ENCODE measurements around the gene POLR1B. TPM values are rescaled to one million over a fixed set of nuclear protein-coding genes. Genes with fewer than 3 reads are reported as not detected.

The POLR1B gene
- total RNA-seq, 1 experiment from 2014 or later, result 36.9 TPM

DNA sequence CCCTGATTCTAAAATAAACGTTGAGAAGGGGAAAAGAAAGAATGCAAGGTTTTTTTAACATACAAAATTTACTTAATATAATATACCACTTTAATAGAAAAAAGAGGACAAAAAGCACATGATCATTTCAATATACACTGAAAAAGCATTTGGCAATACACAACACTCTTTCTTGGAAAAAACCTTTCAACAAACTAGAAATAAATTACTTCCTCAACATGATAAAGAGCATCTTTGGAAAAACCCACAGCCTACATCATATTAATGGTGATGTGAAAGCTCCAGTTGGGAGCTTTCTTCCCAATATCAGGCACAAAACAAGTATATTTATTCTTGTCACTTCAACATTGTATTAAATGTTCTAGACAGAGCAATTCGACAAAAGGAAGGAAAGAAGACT, 3.0 kb upstream of the POLR1B start:
- TF ChIP-seq CTCF (IDR thresholded peaks at IDR 0.05; ENCODE audit: unreplicated experiment), result no peak
- H3K9me3 Mint-ChIP-seq (ENCODE audit: low read depth, unreplicated experiment), result no peaks in the 10 kb centered on the region
- no peak overlapping the region for H3K4me3 Mint-ChIP-seq (ENCODE audit: low read depth, unreplicated experiment)
- no peaks in the 10 kb centered on the region for H3K36me3 Mint-ChIP-seq (ENCODE audit: insufficient read depth, unreplicated experiment)
- no TSS peak for BruUV-seq (replicated peaks)
- intact Hi-C loops (cut with micrococcal nuclease; ENCODE audit: unreplicated experiment), result no loop called here
- no peak for DNase-seq
- H3K27ac Mint-ChIP-seq (ENCODE audit: unreplicated experiment), result no peak overlapping the region
- no peaks in the 10 kb centered on the region for H3K27me3 Mint-ChIP-seq (ENCODE audit: unreplicated experiment)
- CTCF ChIA-PET, result no interaction called here
- peaks cover 5% of the 10 kb centered on the region for H3K4me1 Mint-ChIP-seq (ENCODE audit: low read depth, unreplicated experiment)

DNA sequence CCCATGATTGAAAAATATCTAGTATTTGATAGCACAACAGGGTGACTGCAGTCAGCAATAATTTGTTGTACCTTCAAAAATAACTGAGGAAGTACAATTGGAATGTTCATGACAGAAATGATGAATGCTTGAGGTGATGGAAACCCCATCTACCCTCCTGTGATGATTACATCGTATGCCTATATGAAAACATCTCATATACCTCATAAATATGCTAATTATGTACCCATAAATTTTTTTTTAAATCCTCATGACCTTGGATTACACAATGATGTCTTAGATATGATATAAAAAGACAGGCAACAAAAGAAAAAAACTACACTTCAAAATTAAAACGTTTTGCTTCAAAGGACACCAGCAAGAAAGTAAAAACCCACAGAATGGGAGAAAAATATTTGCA, 1.4 kb upstream of the POLR1B start:
- CTCF ChIA-PET, result no interaction called here
- no peak overlapping the region for H3K4me3 Mint-ChIP-seq (ENCODE audit: low read depth, unreplicated experiment)
- no peak for DNase-seq
- no peak overlapping the region for H3K27ac Mint-ChIP-seq (ENCODE audit: unreplicated experiment)
- H3K36me3 Mint-ChIP-seq (ENCODE audit: insufficient read depth, unreplicated experiment), result no peaks in the 10 kb centered on the region
- H3K9me3 Mint-ChIP-seq (ENCODE audit: low read depth, unreplicated experiment), result no peaks in the 10 kb centered on the region
- no peak for TF ChIP-seq CTCF (IDR thresholded peaks at IDR 0.05; ENCODE audit: unreplicated experiment)
- BruUV-seq (replicated peaks), result no TSS peak
- no peaks in the 10 kb centered on the region for H3K27me3 Mint-ChIP-seq (ENCODE audit: unreplicated experiment)
- peaks cover 5% of the 10 kb centered on the region for H3K4me1 Mint-ChIP-seq (ENCODE audit: low read depth, unreplicated experiment)
- intact Hi-C loops (cut with micrococcal nuclease; ENCODE audit: unreplicated experiment), result no loop called here

DNA sequence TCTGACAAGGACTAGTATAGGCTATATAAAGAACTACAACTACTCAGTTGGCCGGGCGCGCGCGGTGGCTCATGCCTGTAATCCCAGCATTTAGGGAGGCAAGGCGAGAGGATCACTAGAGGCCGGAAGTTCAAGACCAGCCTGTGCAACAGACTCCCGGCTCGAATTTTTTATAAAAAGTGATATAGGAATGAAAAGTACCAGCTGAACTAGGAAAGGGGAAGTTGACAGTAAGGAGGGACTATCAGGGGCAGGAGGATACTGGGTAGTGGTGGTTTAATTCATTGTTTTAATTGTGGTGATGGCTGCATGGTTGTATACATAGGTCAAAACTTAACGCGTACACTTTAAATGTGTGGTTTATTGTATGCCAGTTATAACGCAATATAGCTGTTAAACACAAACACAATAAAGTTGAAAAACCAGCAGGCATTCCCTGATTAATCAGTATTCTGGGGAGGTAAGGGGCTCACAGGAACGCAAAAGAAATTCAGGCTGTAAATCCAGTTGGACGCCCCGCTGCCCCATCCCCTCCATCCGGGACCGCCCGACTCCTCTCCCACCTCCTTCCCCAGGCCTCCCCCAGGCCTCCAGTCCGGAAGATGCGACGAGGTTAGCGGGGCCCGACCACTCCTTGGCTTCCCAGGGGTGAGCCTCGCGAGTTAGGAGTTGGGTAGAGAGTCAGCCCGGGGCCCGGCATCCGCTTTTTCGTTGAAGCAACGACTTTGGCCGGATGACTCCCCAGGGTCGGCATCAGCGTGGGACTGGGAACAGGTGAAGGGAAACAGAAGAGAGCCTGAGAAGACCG, 746 bp upstream of the POLR1B start:
- no peaks in the 10 kb centered on the region for H3K27me3 Mint-ChIP-seq (ENCODE audit: unreplicated experiment)
- TF ChIP-seq CTCF (IDR thresholded peaks at IDR 0.05; ENCODE audit: unreplicated experiment), result no peak
- H3K4me1 Mint-ChIP-seq (ENCODE audit: low read depth, unreplicated experiment), result peaks cover 5% of the 10 kb centered on the region
- no peak overlapping the region for H3K27ac Mint-ChIP-seq (ENCODE audit: unreplicated experiment)
- DNase-seq, result peak; percentile 61
- H3K9me3 Mint-ChIP-seq (ENCODE audit: low read depth, unreplicated experiment), result no peaks in the 10 kb centered on the region
- BruUV-seq (replicated peaks), result TSS peak; percentile 91
- CTCF ChIA-PET, result no interaction called here
- H3K4me3 Mint-ChIP-seq (ENCODE audit: low read depth, unreplicated experiment), result no peak overlapping the region
- intact Hi-C loops (cut with micrococcal nuclease; ENCODE audit: unreplicated experiment), result no loop called here
- no peaks in the 10 kb centered on the region for H3K36me3 Mint-ChIP-seq (ENCODE audit: insufficient read depth, unreplicated experiment)

- peak; percentile 18 for DNase-seq
- H3K4me1 Mint-ChIP-seq (ENCODE audit: low read depth, unreplicated experiment), result peaks cover 5% of the 10 kb centered on the region
- H3K27me3 Mint-ChIP-seq (ENCODE audit: unreplicated experiment), result no peaks in the 10 kb centered on the region
- H3K36me3 Mint-ChIP-seq (ENCODE audit: insufficient read depth, unreplicated experiment), result peaks cover 8% of the 10 kb centered on the region
- BruUV-seq (replicated peaks), result TSS peak; percentile 39
- H3K9me3 Mint-ChIP-seq (ENCODE audit: low read depth, unreplicated experiment), result no peaks in the 10 kb centered on the region
- CTCF ChIA-PET, result no interaction called here
- intact Hi-C loops (cut with micrococcal nuclease; ENCODE audit: unreplicated experiment), result no loop called here
- TF ChIP-seq CTCF (IDR thresholded peaks at IDR 0.05; ENCODE audit: unreplicated experiment), result no peak
- H3K27ac Mint-ChIP-seq (ENCODE audit: unreplicated experiment), result no peak overlapping the region
- H3K4me3 Mint-ChIP-seq (ENCODE audit: low read depth, unreplicated experiment), result no peak overlapping the region
Measured at GRCh38 chr2:112542984-112543661, 858 bp downstream of the POLR1B start.
